Measurements from ENCODE around the gene SLC2A5. TPM values are rescaled to one million over a fixed set of nuclear protein-coding genes. Genes with fewer than 3 reads are reported as not detected.
A peak's percentile ranks its signal among the peaks of the same experiment; 100 is the strongest.

SLC2A5 gene
- polyA plus RNA-seq, 3 donors, result 0.68 to 1.0 (median 0.87) TPM

- DNase-seq (ENCODE audit: extremely low read depth in 1 of 11, low read depth in 9 of 11, low spot score in 4 of 11), result no peak
Observed at GRCh38 chr1:8989821-8990220, 79.6 kb downstream of the SLC2A5 start.

GRCh38 chr1:8989061-8989460, 80.4 kb downstream of the SLC2A5 start:
- no peak for DNase-seq (ENCODE audit: extremely low read depth in 1 of 11, low read depth in 9 of 11, low spot score in 4 of 11)

- DNase-seq (ENCODE audit: extremely low read depth in 1 of 11, low read depth in 9 of 11, low spot score in 4 of 11), result no peak
Observed at GRCh38 chr1:8988618-8988967, 80.8 kb downstream of the SLC2A5 start.

GRCh38 chr1:8987881-8988617, 81.4 kb downstream of the SLC2A5 start:
- peak in 1 of 11 donors; percentile 13 for DNase-seq (ENCODE audit: extremely low read depth in 1 of 11, low read depth in 9 of 11, low spot score in 4 of 11)

- DNase-seq (ENCODE audit: extremely low read depth in 1 of 11, low read depth in 9 of 11, low spot score in 4 of 11), result no peak
Observed at GRCh38 chr1:8986814-8987190, 82.6 kb downstream of the SLC2A5 start.

- no peak for DNase-seq (ENCODE audit: extremely low read depth in 1 of 11, low read depth in 9 of 11, low spot score in 4 of 11)
Observed at GRCh38 chr1:8985915-8986813, 83.3 kb downstream of the SLC2A5 start.

Other genes starting within 250 kb of the SLC2A5 start
- gene ENO1, start 190.9 kb downstream of the SLC2A5 start, polyA plus RNA-seq (ENCODE audit: insufficient read length in 3 of 3), result 100 to 1,000 TPM; 887 to 994 (median 909) TPM
- gene CA6, start 123.8 kb downstream of the SLC2A5 start, polyA plus RNA-seq (ENCODE audit: insufficient read length in 3 of 3), result under 1 TPM; 0.11 to 0.17 (median 0.14) TPM
- under 1 TPM in 1 of 3 donors, not detected in 2; 0.17 TPM for gene SLC2A7, start 43.2 kb downstream of the SLC2A5 start, polyA plus RNA-seq (ENCODE audit: insufficient read length in 3 of 3)
- 1 to 10 TPM in 2 of 3 donors, under 1 TPM in 1; 0.98 to 1.5 (median 1.5) TPM for gene GPR157, start 59.5 kb upstream of the SLC2A5 start, polyA plus RNA-seq (ENCODE audit: insufficient read length in 3 of 3)
- 10 to 100 TPM; 35.7 to 42.3 (median 40.5) TPM for gene H6PD, start 165.1 kb upstream of the SLC2A5 start, polyA plus RNA-seq (ENCODE audit: insufficient read length in 3 of 3)
- 10 to 100 TPM in 2 of 3 donors, 1 to 10 TPM in 1; 10.0 to 12.7 (median 10.3) TPM for gene SPSB1, start 223.3 kb upstream of the SLC2A5 start, polyA plus RNA-seq (ENCODE audit: insufficient read length in 3 of 3)